Skeletal muscle cell (primary cell): ENCODE results near the gene WNT1.

Experiments used
- DNase-seq: peaks from one replicate; pipeline ENCODE4 v3.0.0-alpha.2; 2010; ENCODE audit warnings: low read depth
- H3K4me3 ChIP-seq: 2 replicates; pipeline ENCODE4 v1.5.1; 2011; ENCODE audit warnings: low read depth, mild to moderate bottlenecking, control low read depth, low read length, moderate library complexity

WNT1 gene

GRCh38 chr12:48978741-48979601 lies 849 bp downstream of the WNT1 start:
- no peak overlapping the region for H3K4me3 ChIP-seq
- no peak for DNase-seq

GRCh38 chr12:48979602-48980388 lies 1.7 kb downstream of the WNT1 start:
- no peak for DNase-seq
- H3K4me3 ChIP-seq: peak overlapping the region; percentile 7

GRCh38 chr12:48980389-48980952 lies 2.3 kb downstream of the WNT1 start:
- H3K4me3 ChIP-seq: no peak overlapping the region
- DNase-seq: no peak

- no peak for DNase-seq
- H3K4me3 ChIP-seq: peak overlapping the region; percentile 20
These were observed 3.0 kb downstream of the WNT1 start for GRCh38 chr12:48980953-48981756.

- no peak for DNase-seq
- no peak overlapping the region for H3K4me3 ChIP-seq
These were observed 3.6 kb downstream of the WNT1 start for GRCh38 chr12:48981757-48982157.

GRCh38 chr12:48982397-48983080 lies 4.4 kb downstream of the WNT1 start:
- no peak for DNase-seq
- no peak overlapping the region for H3K4me3 ChIP-seq

GRCh38 chr12:48985475-48985897 lies 7.4 kb downstream of the WNT1 start:
- DNase-seq: no peak
- H3K4me3 ChIP-seq: no peak overlapping the region

- no peak overlapping the region for H3K4me3 ChIP-seq
- DNase-seq: no peak
These were observed 7.8 kb downstream of the WNT1 start for GRCh38 chr12:48985901-48986300.

- no peak overlapping the region for H3K4me3 ChIP-seq
- DNase-seq: no peak
These were observed 8.7 kb downstream of the WNT1 start for GRCh38 chr12:48986720-48987291.

GRCh38 chr12:48988030-48988649 lies 10.0 kb downstream of the WNT1 start:
- no peak for DNase-seq

GRCh38 chr12:48990552-48990951 lies 12.4 kb downstream of the WNT1 start:
- no peak for DNase-seq
- H3K4me3 ChIP-seq: no peak overlapping the region

More at GRCh38 chr12:48988030-48988649, 10.0 kb downstream of the WNT1 start:
- H3K4me3 ChIP-seq: no peak overlapping the region

GRCh38 chr12:48991247-48992050 lies 13.3 kb downstream of the WNT1 start:
- H3K4me3 ChIP-seq: no peak overlapping the region
- DNase-seq: no peak

GRCh38 chr12:48993787-48994186 lies 15.7 kb downstream of the WNT1 start:
- DNase-seq: no peak

GRCh38 chr12:48994224-48995085 lies 16.3 kb downstream of the WNT1 start:
- no peak for DNase-seq
- no peak overlapping the region for H3K4me3 ChIP-seq

More at GRCh38 chr12:48993787-48994186, 15.7 kb downstream of the WNT1 start:
- H3K4me3 ChIP-seq: no peak overlapping the region

GRCh38 chr12:48995086-48995879 lies 17.2 kb downstream of the WNT1 start:
- H3K4me3 ChIP-seq: peak overlapping the region; percentile 14
- DNase-seq: no peak
